Measurements from ENCODE around the gene GREM2. TPM values are rescaled to one million over a fixed set of nuclear protein-coding genes. Genes with fewer than 3 reads are reported as not detected.

Gene GREM2
- total RNA-seq, 4 donors from 2014 or later: 0.22 to 1.2 (median 0.35) TPM

- Histone ChIP-seq H3K4me1 (no peaks in the 10 kb centered on the region), H3K36me3 (no peaks in the 10 kb centered on the region), H3K9me3 (no peaks in the 10 kb centered on the region), H3K4me3 (replicated peaks in 1 of 3) (no peak overlapping the region), H3K27ac (no peak overlapping the region), H3K27me3 (no peaks in the 10 kb centered on the region)
- TF ChIP-seq, protein P1, sequence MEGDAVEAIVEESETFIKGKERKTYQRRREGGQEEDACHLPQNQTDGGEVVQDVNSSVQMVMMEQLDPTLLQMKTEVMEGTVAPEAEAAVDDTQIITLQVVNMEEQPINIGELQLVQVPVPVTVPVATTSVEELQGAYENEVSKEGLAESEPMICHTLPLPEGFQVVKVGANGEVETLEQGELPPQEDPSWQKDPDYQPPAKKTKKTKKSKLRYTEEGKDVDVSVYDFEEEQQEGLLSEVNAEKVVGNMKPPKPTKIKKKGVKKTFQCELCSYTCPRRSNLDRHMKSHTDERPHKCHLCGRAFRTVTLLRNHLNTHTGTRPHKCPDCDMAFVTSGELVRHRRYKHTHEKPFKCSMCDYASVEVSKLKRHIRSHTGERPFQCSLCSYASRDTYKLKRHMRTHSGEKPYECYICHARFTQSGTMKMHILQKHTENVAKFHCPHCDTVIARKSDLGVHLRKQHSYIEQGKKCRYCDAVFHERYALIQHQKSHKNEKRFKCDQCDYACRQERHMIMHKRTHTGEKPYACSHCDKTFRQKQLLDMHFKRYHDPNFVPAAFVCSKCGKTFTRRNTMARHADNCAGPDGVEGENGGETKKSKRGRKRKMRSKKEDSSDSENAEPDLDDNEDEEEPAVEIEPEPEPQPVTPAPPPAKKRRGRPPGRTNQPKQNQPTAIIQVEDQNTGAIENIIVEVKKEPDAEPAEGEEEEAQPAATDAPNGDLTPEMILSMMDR (IDR thresholded peaks at IDR 0.05): no peak
- TF ChIP-seq POLR2A (IDR thresholded peaks at IDR 0.05): no peak
- no peak for DNase-seq
- WGBS, 2 donors: 79 to 95% methylated on average over 1 of the region's 1 CpG
- intact Hi-C loops (cut with DNase I): no loop called here
Measured at GRCh38 chr1:240441669-240442068, 170.3 kb downstream of the GREM2 start.

Small RNAs within 50 kb of the gene (small RNA-seq; reads per million reads assigned to genes)
- gene RNU5F-8P: not detected
